Measurements from ENCODE around the gene CDC34.

DNA sequence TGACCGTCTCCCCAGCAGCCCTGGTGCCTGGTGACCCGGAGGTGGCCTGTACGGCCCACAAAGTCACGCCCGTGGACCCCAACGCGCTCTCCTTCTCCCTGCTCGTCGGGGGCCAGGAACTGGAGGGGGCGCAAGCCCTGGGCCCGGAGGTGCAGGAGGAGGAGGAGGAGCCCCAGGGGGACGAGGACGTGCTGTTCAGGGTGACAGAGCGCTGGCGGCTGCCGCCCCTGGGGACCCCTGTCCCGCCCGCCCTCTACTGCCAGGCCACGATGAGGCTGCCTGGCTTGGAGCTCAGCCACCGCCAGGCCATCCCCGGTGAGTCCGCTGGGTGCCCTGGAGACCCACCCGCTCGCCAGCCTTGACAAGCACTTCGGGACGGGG lies 33.1 kb upstream of the CDC34 start:
- no peak for TF ChIP-seq POLR2A (IDR thresholded peaks at IDR 0.05; ENCODE audit: low read depth, low read length)
- no peak for TF ChIP-seq POLR2AphosphoS5 (IDR thresholded peaks at IDR 0.05; ENCODE audit: low read depth, low read length)
- TF ChIP-seq TAF1 (IDR thresholded peaks at IDR 0.05; ENCODE audit: low read depth, low read length), result no peak
- no peak for TF ChIP-seq POU2F2 (IDR thresholded peaks at IDR 0.05; ENCODE audit: low read depth, low read length)
- no peak for TF ChIP-seq SPI1 (IDR thresholded peaks at IDR 0.05; ENCODE audit: low read depth, low read length)
- TF ChIP-seq PAX5 (IDR thresholded peaks at IDR 0.05; ENCODE audit: insufficient read depth, low read length, severe bottlenecking), result no peak
